ENCODE data around the gene GON4L.
"Not testable (repeated sequence)": the region's sequence is repeated elsewhere in the genome, so short reads cannot be mapped to it uniquely, and the experiment has no call there.

GON4L gene

GRCh38 chr1:155867766-155868165 lies 10.8 kb upstream of the GON4L start:
- no peak for DNase-seq

- no peak for DNase-seq
These were observed 7.4 kb upstream of the GON4L start for GRCh38 chr1:155864393-155864792.

DNA sequence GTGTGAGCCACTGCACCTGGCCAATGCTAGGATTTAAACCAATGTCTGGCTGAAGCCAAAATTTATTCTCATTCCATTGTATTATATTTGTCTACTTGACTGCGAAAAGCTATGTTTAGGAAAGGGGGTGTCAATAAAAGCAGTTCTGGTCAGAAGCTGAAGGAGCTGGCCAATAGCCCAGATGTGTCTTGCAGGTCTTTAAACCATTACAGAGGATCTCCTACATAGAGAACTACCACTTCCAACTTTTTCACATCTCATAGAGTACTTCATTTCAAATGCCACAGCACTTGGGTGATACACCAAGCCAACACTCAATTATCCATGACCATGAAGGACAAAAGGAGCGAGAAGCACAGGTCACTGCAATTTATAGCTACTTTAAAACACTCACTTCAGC lies 4.9 kb upstream of the GON4L start:
- no peak for DNase-seq

DNA sequence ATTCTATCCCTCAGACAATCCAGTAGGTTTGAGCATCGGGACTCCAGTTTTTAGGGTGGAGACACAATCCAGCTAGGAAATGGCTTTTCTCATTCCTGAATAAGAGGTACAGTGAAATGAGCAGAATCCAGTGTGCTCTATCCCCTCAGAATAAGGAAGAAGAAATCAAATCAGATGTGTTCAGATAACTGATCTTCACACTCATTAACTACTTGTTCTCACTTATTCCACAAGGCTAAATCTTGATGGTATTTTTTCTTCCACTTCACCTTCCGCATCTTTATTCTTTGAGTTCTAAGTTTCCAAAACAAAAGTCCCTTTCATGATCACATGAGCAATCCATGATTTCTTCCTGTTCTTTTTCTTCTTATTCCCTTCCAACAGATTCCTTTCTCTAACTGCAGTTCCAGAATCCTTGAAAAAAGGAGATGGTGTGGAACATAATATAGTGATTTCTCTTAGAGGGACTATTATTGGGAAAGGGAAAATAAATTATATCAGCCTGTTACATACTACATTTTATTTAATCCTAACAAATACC lies 4.0 kb upstream of the GON4L start:
- no peak for DNase-seq

DNA sequence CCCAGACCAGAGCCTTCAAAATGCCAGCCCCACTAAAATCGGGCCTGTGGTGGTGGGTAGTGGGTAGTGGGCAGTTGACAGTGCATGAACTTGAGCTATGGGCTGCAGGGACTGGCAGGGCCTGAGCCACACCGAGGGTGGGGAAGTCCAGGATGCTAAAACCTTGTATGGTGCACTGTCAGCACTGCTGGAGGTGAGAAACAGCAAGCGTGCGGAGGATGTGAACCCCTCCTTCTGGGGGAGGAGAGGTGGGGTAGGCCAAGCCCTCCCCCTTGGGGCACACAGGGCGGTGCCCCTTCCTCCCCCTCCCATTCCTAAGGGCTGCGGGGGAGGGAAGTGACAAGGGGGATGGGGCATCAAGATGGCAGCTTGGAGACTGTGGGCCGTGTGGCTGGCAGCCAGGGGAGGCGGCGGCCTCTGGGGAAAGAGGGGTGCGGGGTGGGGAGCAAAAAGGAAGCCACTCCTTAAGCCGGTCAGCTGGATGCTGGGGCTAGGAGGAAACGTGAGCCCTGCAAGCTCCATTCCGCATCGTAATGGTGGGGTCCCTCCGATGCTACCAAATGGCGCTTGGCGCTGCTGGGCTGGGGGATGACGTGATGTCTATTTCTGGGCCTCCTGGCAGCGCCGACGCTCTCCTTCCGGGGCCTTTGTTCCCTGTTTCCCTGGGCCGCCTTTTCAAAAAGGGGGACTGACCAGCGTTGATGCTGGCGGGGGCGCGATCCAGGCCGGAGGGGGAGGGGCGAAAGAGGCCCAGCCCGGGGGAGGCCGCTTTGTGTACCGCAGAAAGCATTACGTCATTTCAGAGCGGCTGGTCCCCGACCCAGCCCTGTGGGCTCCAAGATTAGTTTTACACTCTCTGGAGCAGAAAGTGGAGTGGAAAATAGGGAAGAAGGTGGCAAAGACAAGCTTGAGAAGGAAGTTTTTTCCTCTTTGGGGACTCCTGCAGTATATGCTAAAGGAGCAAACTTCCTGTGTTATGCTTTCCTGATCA lies 3.2 kb upstream of the GON4L start:
- peak; percentile 23 for DNase-seq

DNA sequence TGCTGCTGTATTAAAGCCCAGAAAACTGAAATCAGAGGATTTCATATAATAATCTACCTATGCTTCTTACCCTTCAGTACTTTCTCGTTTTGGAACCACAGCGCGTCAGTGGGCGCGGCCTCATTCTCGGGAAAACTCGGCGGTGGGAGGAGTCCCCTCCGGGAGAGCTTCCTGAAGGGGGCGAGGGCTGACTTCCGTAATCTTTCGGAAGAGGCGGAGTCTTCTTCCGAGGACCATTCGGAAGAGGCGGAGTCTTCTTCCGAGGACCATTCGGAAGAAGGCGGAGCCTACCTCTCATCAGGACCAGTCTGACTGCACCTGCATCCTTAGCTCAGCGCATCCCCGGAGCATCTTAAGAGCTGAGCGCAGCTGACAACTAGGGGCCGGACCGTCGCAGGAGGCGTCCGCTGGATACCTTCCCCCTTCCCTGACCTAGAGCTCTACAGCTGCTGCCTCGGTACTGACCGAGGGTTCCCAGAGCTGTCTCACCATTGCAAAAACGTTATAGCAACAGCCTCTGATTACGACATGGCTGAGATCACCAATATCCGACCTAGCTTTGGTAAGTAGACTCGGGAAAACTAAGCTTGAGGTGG lies 2.3 kb upstream of the GON4L start, which contains the start of gene SYT11:
SYT11 (plus strand) TSS at position 334 of the 596 bp plus-strand sequence; CDS start at position 529, 195 bp downstream.
- peak; percentile 81 for DNase-seq

DNA sequence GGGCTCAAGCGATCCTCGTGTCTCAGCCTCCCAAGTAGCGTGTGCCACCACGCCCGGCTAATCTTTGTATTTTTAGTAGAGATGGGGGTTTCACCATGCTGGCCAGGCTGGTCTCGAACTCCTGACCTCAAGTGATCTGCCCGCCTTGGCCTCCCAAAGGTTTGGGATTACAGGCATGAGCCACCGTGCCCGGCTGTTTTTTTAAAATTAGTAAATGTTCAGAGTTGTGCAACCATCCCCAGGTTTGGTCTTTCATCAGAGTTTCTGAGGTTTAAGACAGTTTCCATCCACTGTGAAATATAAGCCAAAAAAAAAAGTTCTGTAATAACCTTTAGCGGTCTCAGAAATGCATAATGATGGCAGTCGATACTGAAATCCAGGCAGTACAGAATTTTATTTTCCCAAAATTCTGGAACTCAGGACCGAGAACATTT lies 1.8 kb upstream of the GON4L start:
- no peak for DNase-seq

GRCh38 chr1:155856257-155856974 lies 598 bp downstream of the GON4L start:
- DNase-seq: no peak

GRCh38 chr1:155850345-155850744 lies 6.7 kb downstream of the GON4L start:
- DNase-seq: no peak

DNA sequence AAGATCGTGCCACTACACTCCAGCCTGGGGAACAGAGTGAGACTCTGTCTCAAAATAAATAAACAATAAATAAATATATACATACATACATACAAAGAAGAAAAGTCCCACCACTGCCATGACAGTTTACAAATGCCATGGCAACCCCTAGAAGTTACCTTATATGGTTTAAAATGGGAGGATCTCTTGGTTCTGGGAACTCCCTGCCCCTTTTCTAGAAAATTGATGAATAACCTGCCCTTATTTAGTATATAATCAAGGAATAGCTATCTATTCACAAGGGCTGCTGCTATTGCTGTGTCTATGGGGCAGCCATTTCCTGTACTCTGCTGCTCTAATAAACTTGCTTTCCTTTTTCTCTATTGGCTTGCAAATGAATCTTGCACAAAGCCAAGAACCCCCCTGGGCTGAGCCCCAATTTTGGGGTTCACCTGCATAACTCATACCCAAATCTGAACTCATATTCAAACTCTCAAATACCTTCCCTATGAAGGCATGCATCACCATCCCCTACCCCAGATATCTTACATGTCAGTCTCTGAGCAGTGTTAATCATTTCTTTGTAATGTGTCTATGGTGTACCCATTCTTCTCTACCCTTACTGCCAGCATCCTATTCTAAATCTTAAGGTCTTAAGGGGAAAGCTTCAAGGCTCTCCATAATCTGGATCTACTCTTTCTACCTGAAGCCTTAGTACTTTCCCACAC lies 9.0 kb downstream of the GON4L start:
- DNase-seq: no peak

- no peak for DNase-seq
These were observed 12.1 kb downstream of the GON4L start for GRCh38 chr1:155844860-155845421.

DNA sequence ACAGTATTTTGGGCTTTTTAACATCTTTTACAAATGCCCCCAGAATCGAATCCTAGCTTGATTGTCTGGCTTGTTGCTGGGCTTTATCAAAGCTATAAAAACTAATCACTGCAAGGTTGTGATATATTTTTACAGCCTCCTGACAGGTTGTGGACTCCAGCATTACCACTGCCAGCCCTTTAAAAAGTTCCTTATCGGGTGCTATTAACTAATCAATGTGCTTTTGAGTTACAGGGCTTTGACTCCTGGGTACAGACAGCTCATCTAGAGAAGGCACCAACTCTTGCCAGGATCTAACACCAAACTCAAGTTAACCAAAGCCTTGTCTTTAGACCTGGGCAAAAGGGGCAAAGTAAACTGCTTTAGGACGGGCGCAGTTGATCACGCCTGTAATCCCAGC lies 16.6 kb downstream of the GON4L start:
- no peak for DNase-seq

GRCh38 chr1:155835548-155835947 lies 21.5 kb downstream of the GON4L start:
- DNase-seq: no peak

DNA sequence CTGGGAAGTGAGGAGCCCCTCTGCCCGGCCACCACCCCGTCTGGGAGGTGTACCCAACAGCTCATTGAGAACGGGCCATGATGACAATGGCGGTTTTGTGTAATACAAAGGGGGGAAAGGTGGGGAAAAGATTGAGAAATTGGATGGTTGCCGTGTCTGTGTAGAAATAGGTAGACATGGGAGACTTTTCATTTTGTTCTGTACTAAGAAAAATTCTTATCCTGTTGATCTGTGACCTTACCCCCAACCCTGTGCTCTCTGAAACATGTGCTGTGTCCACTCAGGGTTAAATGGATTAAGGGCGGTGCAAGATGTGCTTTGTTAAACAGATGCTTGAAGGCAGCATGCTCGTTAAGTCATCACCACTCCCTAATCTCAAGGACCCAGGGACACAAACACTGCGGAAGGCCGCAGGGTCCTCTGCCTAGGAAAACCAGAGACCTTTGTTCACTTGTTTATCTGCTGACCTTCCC lies 22.1 kb downstream of the GON4L start:
- DNase-seq: not testable (repeated sequence)

DNA sequence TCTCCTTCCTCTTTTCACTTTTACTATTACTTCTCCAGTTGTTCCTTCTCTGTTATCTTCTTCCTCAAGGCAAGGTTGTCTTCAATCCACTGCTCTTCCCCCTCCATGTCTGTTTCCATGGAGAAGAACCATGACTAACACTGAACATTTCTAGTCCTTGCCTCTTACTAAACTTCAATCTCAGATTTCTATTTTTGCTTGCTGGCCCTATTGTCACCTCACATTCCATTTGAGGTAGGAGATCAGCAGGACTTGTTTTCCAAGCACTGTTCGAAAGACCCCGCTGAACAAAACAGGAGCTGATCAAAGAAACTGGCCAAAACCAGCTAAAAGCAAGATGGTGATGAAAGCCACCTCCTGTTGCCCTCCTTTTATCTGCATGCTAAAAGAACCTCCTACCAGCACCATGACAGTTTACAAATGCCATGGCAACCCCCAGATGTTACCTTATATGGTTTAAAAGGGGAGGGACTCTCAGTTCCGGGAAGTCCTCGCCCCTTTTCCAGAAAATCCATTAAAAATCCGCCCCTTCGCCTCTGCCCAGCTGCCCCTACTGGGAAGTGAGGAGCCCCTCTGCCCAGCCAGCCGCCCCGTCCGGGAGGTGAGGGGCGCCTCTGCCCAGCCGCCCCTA lies 22.6 kb downstream of the GON4L start:
- no peak for DNase-seq

GRCh38 chr1:155833665-155834295 lies 23.2 kb downstream of the GON4L start:
- DNase-seq: no peak

DNA sequence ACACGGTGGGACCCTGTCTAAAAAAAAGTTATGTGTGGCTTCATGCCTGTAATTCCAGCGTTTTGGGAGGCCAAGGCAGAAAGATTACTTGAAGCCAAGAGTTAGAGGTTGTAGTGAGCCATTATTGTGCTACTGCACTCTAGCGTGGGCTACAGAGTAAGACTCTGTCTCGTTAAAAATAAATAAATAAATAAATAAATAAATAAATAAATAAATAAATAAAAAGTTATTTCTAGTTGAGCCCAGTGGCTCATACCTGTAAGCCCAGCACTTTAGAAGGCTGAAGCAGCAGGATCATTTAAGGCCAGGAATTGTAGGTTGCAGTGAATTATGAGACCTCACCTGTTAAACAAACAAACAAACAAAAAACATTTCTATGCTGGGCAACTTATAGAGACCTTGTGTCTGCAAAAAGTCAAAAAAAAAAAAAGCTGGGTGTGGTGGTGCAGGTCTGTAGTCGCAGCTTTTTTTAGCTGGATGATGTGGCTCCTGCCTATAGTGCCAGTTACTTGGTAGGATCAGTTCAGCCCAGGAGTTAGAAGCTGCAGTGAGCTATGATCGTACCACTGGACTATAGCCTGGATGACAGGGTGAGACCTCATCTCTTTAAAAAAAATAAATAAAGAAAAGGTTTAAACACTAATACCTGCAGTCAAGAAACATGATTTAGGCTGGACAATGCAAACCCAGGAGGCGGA lies 25.6 kb downstream of the GON4L start:
- DNase-seq: no peak

- DNase-seq: no peak
These were observed 29.6 kb downstream of the GON4L start for GRCh38 chr1:155827450-155827849.

- DNase-seq: no peak
These were observed 40.7 kb downstream of the GON4L start for GRCh38 chr1:155816351-155816750.

DNA sequence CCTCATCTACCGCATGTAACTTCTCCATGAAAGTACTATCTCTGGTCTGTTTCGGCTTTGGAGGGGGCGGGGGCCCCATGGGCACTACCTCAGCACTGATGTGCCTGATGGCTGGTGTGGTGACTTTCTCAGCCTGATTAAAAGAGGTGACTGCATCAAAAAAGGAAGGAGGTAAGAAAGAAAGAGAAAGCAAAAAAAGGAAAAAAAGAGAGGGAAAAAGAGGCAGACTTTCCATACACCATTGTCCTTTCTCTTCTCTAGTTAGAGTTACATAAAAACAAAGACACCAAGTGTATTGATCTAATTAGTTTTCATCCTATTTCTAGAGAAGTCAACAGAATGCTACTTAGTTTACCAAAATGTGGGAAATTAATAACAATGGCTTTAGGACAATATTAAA lies 43.3 kb downstream of the GON4L start:
- no peak for DNase-seq

All from NCI-H1417 treated with DMSO at 0.1 percent for 48 hours (cell line).